ENCODE results near the gene PNO1. TPM values are rescaled to one million over a fixed set of nuclear protein-coding genes. Genes with fewer than 3 reads are reported as not detected.
A peak's percentile ranks its signal among the peaks of the same experiment; 100 is the strongest.
"Not testable (repeated sequence)": the region's sequence is repeated elsewhere in the genome, so short reads cannot be mapped to it uniquely, and the experiment has no call there.

The PNO1 gene
- 29.8 TPM for total RNA-seq
- 10 to 100 TPM; 20.6 to 25.0 (median 22.8) TPM for polyA plus RNA-seq

- DNase-seq (peak; percentile 96 to 98 (median 97)), ATAC-seq (ENCODE audit: low read depth in 2 of 2) (peak; percentile 94)
- H3K27ac Mint-ChIP-seq = peak within 1 kb of the TSS; percentile 99 to 100 (median 100)
- H3K9me3 Mint-ChIP-seq = no peaks in the 10 kb centered on the region
- Histone ChIP-seq H3K4me3 (ENCODE audit: low read depth, low read length) (peak within 1 kb of the TSS; percentile 92), H3K36me3 (ENCODE audit: control insufficient read depth, insufficient read depth, low read length) (peaks cover 25% of the 10 kb centered on the region), H3K4me1 (ENCODE audit: control insufficient read depth, insufficient read depth, low read length, poor library complexity, severe bottlenecking) (peaks cover 47% of the 10 kb centered on the region), H3K27me3 (ENCODE audit: control insufficient read depth, insufficient read depth, low read length) (no peaks in the 10 kb centered on the region), H3K9me3 (ENCODE audit: control insufficient read depth in 2 of 2, low read length in 2 of 2) (no peaks in the 10 kb centered on the region), H3K27ac (ENCODE audit: insufficient read depth, low read length, poor library complexity, severe bottlenecking) (peak within 1 kb of the TSS; percentile 94)
- H3K36me3 Mint-ChIP-seq = peaks cover 25% of the 10 kb centered on the region
- H3K4me1 Mint-ChIP-seq = peaks cover 14 to 72% (median 49%) of the 10 kb centered on the region in 4 donors
- peak within 1 kb of the TSS; percentile 87 to 100 (median 93) for H3K4me3 Mint-ChIP-seq
- peaks cover 5% of the 10 kb centered on the region for H3K27me3 Mint-ChIP-seq
These were observed at the start of gene PNO1 for GRCh38 chr2:68157402-68158133. Gene PNO1, plus strand, starts transcription at chr2:68157888. Its CDS starts 47 bp downstream, at chr2:68157935.

- no peaks in the 10 kb centered on the region for H3K27me3 Mint-ChIP-seq
- Histone ChIP-seq H3K27me3 (ENCODE audit: control insufficient read depth, insufficient read depth, low read length) (peaks cover 2% of the 10 kb centered on the region), H3K4me1 (ENCODE audit: control insufficient read depth, insufficient read depth, low read length, poor library complexity, severe bottlenecking) (no peaks in the 10 kb centered on the region), H3K9me3 (ENCODE audit: control insufficient read depth in 2 of 2, low read length in 2 of 2) (peaks cover 12 to 18% of the 10 kb centered on the region in 2 experiments), H3K36me3 (ENCODE audit: control insufficient read depth, insufficient read depth, low read length) (no peaks in the 10 kb centered on the region), H3K4me3 (ENCODE audit: low read depth, low read length) (no peak overlapping the region), H3K27ac (ENCODE audit: insufficient read depth, low read length, poor library complexity, severe bottlenecking) (no peak overlapping the region)
- H3K4me3 Mint-ChIP-seq = no peak overlapping the region
- no peak for ATAC-seq (ENCODE audit: low read depth in 2 of 2)
- H3K4me1 Mint-ChIP-seq = no peaks in the 10 kb centered on the region
- H3K9me3 Mint-ChIP-seq = peaks cover 0 to 19% (median 6%) of the 10 kb centered on the region in 7 donors
- DNase-seq = no peak
- no peak overlapping the region for H3K27ac Mint-ChIP-seq
- H3K36me3 Mint-ChIP-seq = peaks cover 19% of the 10 kb centered on the region
These were observed 49.6 kb upstream of the PNO1 start for GRCh38 chr2:68108120-68108519.

- H3K36me3 ChIP-seq (ENCODE audit: control insufficient read depth, insufficient read depth, low read length) = no peaks in the 10 kb centered on the region
- H3K4me1 Mint-ChIP-seq = no peaks in the 10 kb centered on the region
- no peak overlapping the region for H3K27ac ChIP-seq (ENCODE audit: insufficient read depth, low read length, poor library complexity, severe bottlenecking)
- no peak overlapping the region for H3K4me3 Mint-ChIP-seq
- H3K9me3 ChIP-seq (ENCODE audit: control insufficient read depth in 2 of 2, low read length in 2 of 2) = peaks cover 12 to 14% of the 10 kb centered on the region in 2 experiments
- no peaks in the 10 kb centered on the region for H3K4me1 ChIP-seq (ENCODE audit: control insufficient read depth, insufficient read depth, low read length, poor library complexity, severe bottlenecking)
- H3K27me3 Mint-ChIP-seq = peaks cover 5% of the 10 kb centered on the region
- H3K27me3 ChIP-seq (ENCODE audit: control insufficient read depth, insufficient read depth, low read length) = peaks cover 2% of the 10 kb centered on the region
- ATAC-seq (ENCODE audit: low read depth in 2 of 2) (no peak), DNase-seq (no peak)
- H3K4me3 ChIP-seq (ENCODE audit: low read depth, low read length) = no peak overlapping the region
- H3K27ac Mint-ChIP-seq = no peak overlapping the region
- H3K36me3 Mint-ChIP-seq = peaks cover 16% of the 10 kb centered on the region
- H3K9me3 Mint-ChIP-seq = peaks cover 0 to 15% (median 4%) of the 10 kb centered on the region in 7 donors
These were observed 47.6 kb upstream of the PNO1 start for GRCh38 chr2:68110102-68110501.

GRCh38 chr2:68115965-68116364 is 41.7 kb upstream of the PNO1 start:
- Histone ChIP-seq H3K27ac (ENCODE audit: insufficient read depth, low read length, poor library complexity, severe bottlenecking) (no peak overlapping the region), H3K27me3 (ENCODE audit: control insufficient read depth, insufficient read depth, low read length) (peaks cover 2% of the 10 kb centered on the region), H3K36me3 (ENCODE audit: control insufficient read depth, insufficient read depth, low read length) (no peaks in the 10 kb centered on the region), H3K4me1 (ENCODE audit: control insufficient read depth, insufficient read depth, low read length, poor library complexity, severe bottlenecking) (no peaks in the 10 kb centered on the region), H3K9me3 (ENCODE audit: control insufficient read depth in 2 of 2, low read length in 2 of 2) (no peaks in the 10 kb centered on the region), H3K4me3 (ENCODE audit: low read depth, low read length) (no peak overlapping the region)
- no peaks in the 10 kb centered on the region for H3K4me1 Mint-ChIP-seq
- DNase-seq (no peak), ATAC-seq (ENCODE audit: low read depth in 2 of 2) (no peak)
- no peak overlapping the region for H3K4me3 Mint-ChIP-seq
- H3K27me3 Mint-ChIP-seq = peaks cover 9% of the 10 kb centered on the region
- no peaks in the 10 kb centered on the region for H3K9me3 Mint-ChIP-seq
- no peak overlapping the region for H3K27ac Mint-ChIP-seq
- no peaks in the 10 kb centered on the region for H3K36me3 Mint-ChIP-seq

- ATAC-seq (ENCODE audit: low read depth in 2 of 2); H3K27ac ChIP-seq (ENCODE audit: insufficient read depth, low read length, poor library complexity, severe bottlenecking); H3K4me1 ChIP-seq (ENCODE audit: control insufficient read depth, insufficient read depth, low read length, poor library complexity, severe bottlenecking); H3K4me3 ChIP-seq (ENCODE audit: low read depth, low read length); H3K27me3 Mint-ChIP-seq; H3K36me3 ChIP-seq (ENCODE audit: control insufficient read depth, insufficient read depth, low read length); H3K36me3 Mint-ChIP-seq; H3K27ac Mint-ChIP-seq; H3K9me3 Mint-ChIP-seq; H3K27me3 ChIP-seq (ENCODE audit: control insufficient read depth, insufficient read depth, low read length); H3K9me3 ChIP-seq (ENCODE audit: control insufficient read depth in 2 of 2, low read length in 2 of 2); DNase-seq; H3K4me1 Mint-ChIP-seq; H3K4me3 Mint-ChIP-seq: not testable (repeated sequence)
These were observed 39.8 kb upstream of the PNO1 start for GRCh38 chr2:68117922-68118321.

- Mint-ChIP-seq H3K4me1 (peaks cover 0 to 7% (median 3%) of the 10 kb centered on the region in 4 donors), H3K4me3 (no peak overlapping the region), H3K36me3 (no peaks in the 10 kb centered on the region), H3K9me3 (no peaks in the 10 kb centered on the region), H3K27ac (peak overlapping the region in 2 of 3 donors; percentile 21 to 28), H3K27me3 (peaks cover 9% of the 10 kb centered on the region)
- H3K36me3 ChIP-seq (ENCODE audit: control insufficient read depth, insufficient read depth, low read length) = no peaks in the 10 kb centered on the region
- ATAC-seq (ENCODE audit: low read depth in 2 of 2) = no peak
- no peak overlapping the region for H3K27ac ChIP-seq (ENCODE audit: insufficient read depth, low read length, poor library complexity, severe bottlenecking)
- H3K4me3 ChIP-seq (ENCODE audit: low read depth, low read length) = no peak overlapping the region
- no peaks in the 10 kb centered on the region for H3K9me3 ChIP-seq (ENCODE audit: control insufficient read depth in 2 of 2, low read length in 2 of 2)
- no peak for DNase-seq
- H3K4me1 ChIP-seq (ENCODE audit: control insufficient read depth, insufficient read depth, low read length, poor library complexity, severe bottlenecking) = peaks cover 3% of the 10 kb centered on the region
- H3K27me3 ChIP-seq (ENCODE audit: control insufficient read depth, insufficient read depth, low read length) = no peaks in the 10 kb centered on the region
These were observed 38.9 kb upstream of the PNO1 start for GRCh38 chr2:68118816-68119215.

GRCh38 chr2:68119504-68119903 is 38.2 kb upstream of the PNO1 start:
- peaks cover 5% of the 10 kb centered on the region for H3K27me3 Mint-ChIP-seq
- no peaks in the 10 kb centered on the region for H3K9me3 Mint-ChIP-seq
- peaks cover 0 to 7% (median 3%) of the 10 kb centered on the region in 4 donors for H3K4me1 Mint-ChIP-seq
- H3K4me3 ChIP-seq (ENCODE audit: low read depth, low read length) = no peak overlapping the region
- no peak for ATAC-seq (ENCODE audit: low read depth in 2 of 2)
- H3K27me3 ChIP-seq (ENCODE audit: control insufficient read depth, insufficient read depth, low read length) = no peaks in the 10 kb centered on the region
- no peaks in the 10 kb centered on the region for H3K36me3 ChIP-seq (ENCODE audit: control insufficient read depth, insufficient read depth, low read length)
- H3K27ac ChIP-seq (ENCODE audit: insufficient read depth, low read length, poor library complexity, severe bottlenecking) = no peak overlapping the region
- H3K9me3 ChIP-seq (ENCODE audit: control insufficient read depth in 2 of 2, low read length in 2 of 2) = no peaks in the 10 kb centered on the region
- H3K36me3 Mint-ChIP-seq = no peaks in the 10 kb centered on the region
- no peak overlapping the region for H3K4me3 Mint-ChIP-seq
- DNase-seq = no peak
- H3K4me1 ChIP-seq (ENCODE audit: control insufficient read depth, insufficient read depth, low read length, poor library complexity, severe bottlenecking) = peaks cover 3% of the 10 kb centered on the region
- no peak overlapping the region for H3K27ac Mint-ChIP-seq

Data from CD4-positive, CD25-positive, alpha-beta regulatory T cell (primary cell).